ENCODE results near the gene POP4.

The POP4 gene

GRCh38 chr19:29628661-29629385 lies 22.7 kb downstream of the POP4 start:
- Histone ChIP-seq H3K9me3 (ENCODE audit: insufficient read depth, low read length, severe bottlenecking) (no peaks in the 10 kb centered on the region), H3K4me1 (ENCODE audit: insufficient read depth, low read length) (no peaks in the 10 kb centered on the region), H3K4me2 (ENCODE audit: insufficient read depth, low read length) (no peak overlapping the region), H3K27me3 (ENCODE audit: insufficient read depth, low read length, poor library complexity) (no peaks in the 10 kb centered on the region), H3K79me2 (ENCODE audit: insufficient read depth, low read length) (no peaks in the 10 kb centered on the region), H3K36me3 (ENCODE audit: insufficient read depth, low read length) (no peaks in the 10 kb centered on the region), H3K9ac (ENCODE audit: low read depth, low read length) (no peak overlapping the region), H3K27ac (ENCODE audit: low read length) (no peak overlapping the region), H4K20me1 (ENCODE audit: insufficient read depth, low read length) (no peaks in the 10 kb centered on the region), H3K4me3 (ENCODE audit: low read depth in 1 of 2, low read length in 2 of 2) (no peak overlapping the region), H2AFZ (ENCODE audit: low read depth, low read length) (no peak overlapping the region)
- DNase-seq (no peak), ATAC-seq (ENCODE audit: insufficient read depth, low read depth) (no peak)
- TF ChIP-seq EZH2 (IDR thresholded peaks at IDR 0.05; ENCODE audit: borderline replicate concordance, low read depth, low read length, severe bottlenecking) (no peak), CTCF (IDR thresholded peaks at IDR 0.05; ENCODE audit: borderline replicate concordance, extremely low read depth, low read length, poor library complexity, severe bottlenecking) (no peak)

GRCh38 chr19:29629836-29630534 lies 23.9 kb downstream of the POP4 start:
- TF ChIP-seq EZH2 (IDR thresholded peaks at IDR 0.05; ENCODE audit: borderline replicate concordance, low read depth, low read length, severe bottlenecking) (no peak), CTCF (IDR thresholded peaks at IDR 0.05; ENCODE audit: borderline replicate concordance, extremely low read depth, low read length, poor library complexity, severe bottlenecking) (no peak)
- Histone ChIP-seq H3K27ac (ENCODE audit: low read length) (no peak overlapping the region), H3K4me2 (ENCODE audit: insufficient read depth, low read length) (no peak overlapping the region), H3K9me3 (ENCODE audit: insufficient read depth, low read length, severe bottlenecking) (no peaks in the 10 kb centered on the region), H3K27me3 (ENCODE audit: insufficient read depth, low read length, poor library complexity) (no peaks in the 10 kb centered on the region), H3K4me3 (ENCODE audit: low read depth in 1 of 2, low read length in 2 of 2) (no peak overlapping the region), H4K20me1 (ENCODE audit: insufficient read depth, low read length) (no peaks in the 10 kb centered on the region), H3K9ac (ENCODE audit: low read depth, low read length) (no peak overlapping the region), H3K36me3 (ENCODE audit: insufficient read depth, low read length) (no peaks in the 10 kb centered on the region), H3K79me2 (ENCODE audit: insufficient read depth, low read length) (no peaks in the 10 kb centered on the region), H3K4me1 (ENCODE audit: insufficient read depth, low read length) (no peaks in the 10 kb centered on the region), H2AFZ (ENCODE audit: low read depth, low read length) (no peak overlapping the region)
- DNase-seq: no peak
- no peak for ATAC-seq (ENCODE audit: insufficient read depth, low read depth)

- Histone ChIP-seq H4K20me1 (ENCODE audit: insufficient read depth, low read length) (no peaks in the 10 kb centered on the region), H3K4me3 (ENCODE audit: low read depth in 1 of 2, low read length in 2 of 2) (no peak overlapping the region), H2AFZ (ENCODE audit: low read depth, low read length) (no peak overlapping the region), H3K36me3 (ENCODE audit: insufficient read depth, low read length) (no peaks in the 10 kb centered on the region), H3K27ac (ENCODE audit: low read length) (no peak overlapping the region), H3K79me2 (ENCODE audit: insufficient read depth, low read length) (no peaks in the 10 kb centered on the region), H3K27me3 (ENCODE audit: insufficient read depth, low read length, poor library complexity) (no peaks in the 10 kb centered on the region), H3K4me1 (ENCODE audit: insufficient read depth, low read length) (no peaks in the 10 kb centered on the region), H3K9ac (ENCODE audit: low read depth, low read length) (no peak overlapping the region), H3K9me3 (ENCODE audit: insufficient read depth, low read length, severe bottlenecking) (no peaks in the 10 kb centered on the region), H3K4me2 (ENCODE audit: insufficient read depth, low read length) (no peak overlapping the region)
- no peak for TF ChIP-seq EZH2 (IDR thresholded peaks at IDR 0.05; ENCODE audit: borderline replicate concordance, low read depth, low read length, severe bottlenecking)
- no peak for TF ChIP-seq CTCF (IDR thresholded peaks at IDR 0.05; ENCODE audit: borderline replicate concordance, extremely low read depth, low read length, poor library complexity, severe bottlenecking)
- no peak for ATAC-seq (ENCODE audit: insufficient read depth, low read depth)
- no peak for DNase-seq
These were observed 24.6 kb downstream of the POP4 start for GRCh38 chr19:29630655-29631054.

Measured in DND-41 (cell line).